Suprapubic skin (tissue), 4 donors: Measurements from ENCODE around the gene CACNA2D3. TPM values are rescaled to one million over a fixed set of nuclear protein-coding genes. Genes with fewer than 3 reads are reported as not detected.

Experiments
- DNase-seq, 2 donors: peaks; one replicate each; pipeline ENCODE4 v3.0.0-alpha.2; 2019; ENCODE audit warnings: low spot score in 2 of 2
- H3K27ac ChIP-seq: fragments of 200-600 bp; sonication (generic); one replicate; pipeline ENCODE4 v1.5.1; 2019
- H3K27me3 ChIP-seq: fragments of 200-600 bp; sonication (generic); one replicate; pipeline ENCODE4 v1.5.1; 2019
- H3K36me3 ChIP-seq: fragments of 200-600 bp; sonication (generic); one replicate; pipeline ENCODE4 v1.5.1; 2019
- H3K4me1 ChIP-seq: fragments of 200-600 bp; sonication (generic); one replicate; pipeline ENCODE4 v1.5.1; 2019
- H3K4me3 ChIP-seq: fragments of 200-600 bp; sonication (generic); one replicate; pipeline ENCODE4 v1.5.1; 2019; ENCODE audit warnings: mild to moderate bottlenecking
- H3K9me3 ChIP-seq: fragments of 200-600 bp; sonication (generic); one replicate; pipeline ENCODE4 v1.5.1; 2019
- CTCF ChIP-seq, 2 donors: fragments of 200-600 bp in 1 of 2; fragments of 450-650 bp in 1 of 2; sonication (generic) in 1 of 2; IDR thresholded peaks; one replicate each; pipeline ENCODE4 v1.5.1; 2016 to 2019; ENCODE audit warnings: antibody characterized with exemption in 2 of 2, mild to moderate bottlenecking in 1 of 2, moderate library complexity in 1 of 2
- EP300 ChIP-seq: sonication (generic); formaldehyde crosslinking; IDR thresholded peaks from one replicate; pipeline ENCODE4 v1.6.1; 2017; ENCODE audit warnings: antibody characterized with exemption
- POLR2A ChIP-seq, 2 donors: fragments of 450-650 bp; IDR thresholded peaks; one replicate each; pipeline ENCODE4 v1.6.1; 2017; ENCODE audit warnings: antibody characterized with exemption in 2 of 2, mild to moderate bottlenecking in 2 of 2, moderate library complexity in 2 of 2
- POLR2AphosphoS5 ChIP-seq, 3 donors: sonication (generic); formaldehyde crosslinking; IDR thresholded peaks; one replicate each; pipeline ENCODE4 v1.6.1; 2017; ENCODE audit warnings: antibody characterized with exemption in 3 of 3
- WGBS: methylation state at CpG from one replicate; pipeline ENCODE4 v1.1.5; 2018; 5-methylcytosine and 5-hydroxymethylcytosine counted together
- total RNA-seq, 4 donors: library from RNA; depleted of rRNA; stranded (reverse); fragments of >200 nt; gene quantifications; one replicate each; pipeline ENCODE4 v1.1.0, GENCODE V29; 2016

CACNA2D3 gene
- total RNA-seq, 4 donors from 2014 or later: 0.42 to 2.8 (median 0.95) TPM

DNA sequence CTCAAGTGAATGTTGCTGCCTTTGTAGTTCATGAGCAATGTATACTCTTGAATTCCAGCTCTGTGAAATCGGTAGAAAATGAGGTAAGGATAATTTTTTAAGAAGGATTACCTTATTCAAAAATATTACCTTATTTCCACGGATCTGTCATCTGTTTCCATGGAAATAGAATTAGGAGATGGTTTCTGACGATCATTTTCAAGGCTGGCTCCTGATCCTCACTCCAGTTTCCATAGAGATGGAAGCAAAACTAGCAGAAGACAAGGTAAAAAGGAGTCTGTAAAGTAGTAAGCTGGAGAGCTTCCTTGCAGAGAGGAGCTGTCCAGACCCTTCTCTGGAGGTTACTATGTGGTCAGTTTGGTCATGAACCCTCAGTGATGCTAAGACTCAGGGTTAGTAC is 55.5 kb downstream of the CACNA2D3 start:
- Histone ChIP-seq H3K9me3 (no peaks in the 10 kb centered on the region), H3K4me3 (no peak overlapping the region), H3K27ac (no peak overlapping the region), H3K4me1 (no peaks in the 10 kb centered on the region), H3K36me3 (no peaks in the 10 kb centered on the region), H3K27me3 (no peaks in the 10 kb centered on the region)
- WGBS: 80% methylated on average over 3 of the region's 3 CpGs
- TF ChIP-seq EP300 (no peak), POLR2A (IDR thresholded peaks at IDR 0.05) (no peak), POLR2AphosphoS5 (IDR thresholded peaks at IDR 0.05) (no peak), CTCF (IDR thresholded peaks at IDR 0.05) (no peak)
- no peak for DNase-seq

DNA sequence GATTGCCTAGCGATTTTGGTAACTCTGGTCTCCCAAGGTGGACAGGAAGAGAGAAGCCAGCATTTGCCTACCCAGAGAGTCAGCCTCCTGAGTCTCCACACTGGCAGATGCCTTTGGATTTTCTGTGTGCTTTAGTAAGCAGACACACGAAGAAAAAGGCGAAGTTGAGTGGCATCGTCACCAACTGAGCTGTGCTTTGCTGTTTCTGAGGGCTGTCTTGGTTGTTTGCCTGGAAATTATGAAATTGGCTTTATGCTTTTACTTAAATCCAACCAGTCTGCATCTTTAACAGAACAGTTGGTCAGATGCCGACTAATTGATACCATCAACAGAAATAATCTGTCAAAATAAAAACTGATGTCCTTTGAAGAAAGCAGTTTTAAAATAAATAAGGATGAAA is 56.0 kb downstream of the CACNA2D3 start:
- 70% methylated on average over 5 of the region's 5 CpGs for WGBS
- H3K27ac ChIP-seq: no peak overlapping the region
- H3K4me3 ChIP-seq: no peak overlapping the region
- no peaks in the 10 kb centered on the region for H3K27me3 ChIP-seq
- H3K4me1 ChIP-seq: no peaks in the 10 kb centered on the region
- TF ChIP-seq EP300 (no peak), POLR2AphosphoS5 (IDR thresholded peaks at IDR 0.05) (no peak)
- no peak for DNase-seq
- H3K36me3 ChIP-seq: no peaks in the 10 kb centered on the region
- no peaks in the 10 kb centered on the region for H3K9me3 ChIP-seq

GRCh38 chr3:54180921-54181320 is 58.6 kb downstream of the CACNA2D3 start:
- Histone ChIP-seq H3K4me3 (no peak overlapping the region), H3K9me3 (no peaks in the 10 kb centered on the region), H3K27me3 (no peaks in the 10 kb centered on the region), H3K36me3 (no peaks in the 10 kb centered on the region), H3K4me1 (no peaks in the 10 kb centered on the region), H3K27ac (no peak overlapping the region)
- TF ChIP-seq EP300: no peak
- TF ChIP-seq POLR2A (IDR thresholded peaks at IDR 0.05): no peak
- TF ChIP-seq POLR2AphosphoS5 (IDR thresholded peaks at IDR 0.05): no peak
- TF ChIP-seq CTCF (IDR thresholded peaks at IDR 0.05): no peak
- DNase-seq: no peak

DNA sequence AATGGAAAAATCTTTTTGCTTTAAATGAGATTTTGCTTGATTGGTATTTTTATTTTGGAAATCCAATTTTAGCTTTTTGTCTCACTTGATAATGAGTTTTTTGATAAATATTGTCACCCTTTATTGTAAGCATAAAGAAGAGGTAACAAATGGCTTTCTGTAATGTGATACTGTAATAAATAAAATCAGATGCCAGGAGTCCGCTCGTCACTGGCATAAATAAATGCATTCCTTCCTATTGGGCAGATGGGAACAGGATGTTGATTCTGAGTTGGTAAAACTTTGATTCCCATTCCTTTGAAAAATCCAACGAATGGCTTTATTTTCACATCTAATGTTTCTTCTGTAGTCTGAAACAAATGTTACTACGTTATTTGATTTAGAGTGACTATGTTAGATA is 59.9 kb downstream of the CACNA2D3 start:
- TF ChIP-seq POLR2AphosphoS5 (IDR thresholded peaks at IDR 0.05): no peak
- no peak for TF ChIP-seq CTCF (IDR thresholded peaks at IDR 0.05)
- no peak for TF ChIP-seq POLR2A (IDR thresholded peaks at IDR 0.05)
- TF ChIP-seq EP300: no peak
- Histone ChIP-seq H3K27ac (no peak overlapping the region), H3K9me3 (no peaks in the 10 kb centered on the region), H3K4me1 (no peaks in the 10 kb centered on the region), H3K27me3 (no peaks in the 10 kb centered on the region), H3K4me3 (no peak overlapping the region), H3K36me3 (no peaks in the 10 kb centered on the region)
- 48% methylated on average over 4 of the region's 4 CpGs for WGBS
- DNase-seq: no peak

GRCh38 chr3:54185740-54186139 is 63.4 kb downstream of the CACNA2D3 start:
- Histone ChIP-seq H3K9me3 (no peaks in the 10 kb centered on the region), H3K4me1 (no peaks in the 10 kb centered on the region), H3K4me3 (no peak overlapping the region), H3K27ac (no peak overlapping the region), H3K36me3 (no peaks in the 10 kb centered on the region), H3K27me3 (no peaks in the 10 kb centered on the region)
- DNase-seq: no peak
- no peak for TF ChIP-seq CTCF (IDR thresholded peaks at IDR 0.05)

- H3K27ac ChIP-seq: no peak overlapping the region
- WGBS: 57% methylated on average over 6 of the region's 6 CpGs
- DNase-seq: no peak
- TF ChIP-seq CTCF (IDR thresholded peaks at IDR 0.05) (no peak), POLR2A (IDR thresholded peaks at IDR 0.05) (no peak), POLR2AphosphoS5 (IDR thresholded peaks at IDR 0.05) (no peak), EP300 (no peak)
- H3K27me3 ChIP-seq: no peaks in the 10 kb centered on the region
- no peaks in the 10 kb centered on the region for H3K4me1 ChIP-seq
- H3K36me3 ChIP-seq: no peaks in the 10 kb centered on the region
- H3K9me3 ChIP-seq: no peaks in the 10 kb centered on the region
- no peak overlapping the region for H3K4me3 ChIP-seq
Measured at GRCh38 chr3:54188176-54188791, 65.9 kb downstream of the CACNA2D3 start.
